Smooth muscle cell (in vitro differentiated cells): Measurements from ENCODE around the gene TMC8. TPM values are rescaled to one million over a fixed set of nuclear protein-coding genes. Genes with fewer than 3 reads are reported as not detected.
"Not testable (repeated sequence)": the region's sequence is repeated elsewhere in the genome, so short reads cannot be mapped to it uniquely, and the experiment has no call there.

Experiments
- DNase-seq: peaks from one replicate; lab custom pipeline; 2025; ENCODE audit not compliant: unreplicated experiment; lab: John Stamatoyannopoulos, UW
- H2AFZ ChIP-seq: fragments of 200-600 bp; sonication (generic); 2 replicates; pipeline ENCODE4 v1.6.0; 2016; ENCODE audit warnings: antibody characterized with exemption, low read depth, mild to moderate bottlenecking
- H3F3A ChIP-seq: fragments of 200-600 bp; sonication (generic); 2 replicates; pipeline ENCODE4 v1.6.0; 2017; ENCODE audit warnings: antibody characterized with exemption, low read depth
- H3K27ac ChIP-seq: fragments of 200-600 bp; sonication (generic); 2 replicates; pipeline ENCODE4 v1.5.1; 2016; ENCODE audit warnings: low read depth, mild to moderate bottlenecking
- H3K27me3 ChIP-seq: fragments of 200-600 bp; sonication (generic); 2 replicates; pipeline ENCODE4 v1.6.1; 2016; ENCODE audit warnings: low read depth, mild to moderate bottlenecking
- H3K36me3 ChIP-seq: fragments of 200-600 bp; sonication (generic); 2 replicates; pipeline ENCODE4 v1.5.1; 2016; ENCODE audit warnings: low read depth
- H3K4me1 ChIP-seq: fragments of 200-600 bp; sonication (generic); 2 replicates; pipeline ENCODE4 v1.5.1; 2016; ENCODE audit warnings: low read depth
- H3K4me2 ChIP-seq: fragments of 200-600 bp; sonication (generic); 2 replicates; pipeline ENCODE4 v1.6.0; 2016; ENCODE audit warnings: mild to moderate bottlenecking
- H3K4me3 ChIP-seq: fragments of 200-600 bp; sonication (generic); 2 replicates; pipeline ENCODE4 v1.5.1; 2016; ENCODE audit warnings: mild to moderate bottlenecking
- H3K79me2 ChIP-seq: fragments of 200-600 bp; sonication (generic); 2 replicates; pipeline ENCODE4 v1.6.0; 2016; ENCODE audit warnings: low read depth, mild to moderate bottlenecking
- H3K9ac ChIP-seq: fragments of 200-600 bp; sonication (generic); 2 replicates; pipeline ENCODE4 v1.6.0; 2016; ENCODE audit warnings: low read depth
- H3K9me3 ChIP-seq: fragments of 200-600 bp; sonication (generic); replicated peaks from 2 replicates; pipeline ENCODE4 v1.5.1; 2016; ENCODE audit warnings: low read depth
- H4K20me1 ChIP-seq: fragments of 200-600 bp; sonication (generic); 2 replicates; pipeline ENCODE4 v1.6.0; 2016; ENCODE audit warnings: low read depth
- CTCF ChIP-seq: fragments of 200-600 bp; sonication (generic); IDR thresholded peaks from 2 replicates; pipeline ENCODE4 v1.5.1; 2017; ENCODE audit warnings: borderline replicate concordance, mild to moderate bottlenecking, antibody characterized with exemption; ENCODE audit not compliant: insufficient read depth, poor library complexity, severe bottlenecking
- WGBS: methylation state at CpG from one replicate; pipeline ENCODE4 v1.1.7; 2016; ENCODE audit warnings: low lambda C conversion rate; 5-methylcytosine and 5-hydroxymethylcytosine counted together
- polyA plus RNA-seq: library from polyadenylated mRNA; unstranded; fragments of >200 nt; fragmentation: Nextera tagmentation; extraction: Ambion mirVana; gene quantifications from 2 replicates; pipeline ENCODE4 v1.2.1, GENCODE V29; 2016
- total RNA-seq: library from RNA; depleted of rRNA; stranded (reverse); fragments of >200 nt; gene quantifications from 2 replicates; pipeline ENCODE4 v1.2.3, GENCODE V29; 2014

Gene TMC8
- total and polyA plus RNA-seq, 2 experiments from 2014 or later: 0.27 to 0.38 TPM

DNA sequence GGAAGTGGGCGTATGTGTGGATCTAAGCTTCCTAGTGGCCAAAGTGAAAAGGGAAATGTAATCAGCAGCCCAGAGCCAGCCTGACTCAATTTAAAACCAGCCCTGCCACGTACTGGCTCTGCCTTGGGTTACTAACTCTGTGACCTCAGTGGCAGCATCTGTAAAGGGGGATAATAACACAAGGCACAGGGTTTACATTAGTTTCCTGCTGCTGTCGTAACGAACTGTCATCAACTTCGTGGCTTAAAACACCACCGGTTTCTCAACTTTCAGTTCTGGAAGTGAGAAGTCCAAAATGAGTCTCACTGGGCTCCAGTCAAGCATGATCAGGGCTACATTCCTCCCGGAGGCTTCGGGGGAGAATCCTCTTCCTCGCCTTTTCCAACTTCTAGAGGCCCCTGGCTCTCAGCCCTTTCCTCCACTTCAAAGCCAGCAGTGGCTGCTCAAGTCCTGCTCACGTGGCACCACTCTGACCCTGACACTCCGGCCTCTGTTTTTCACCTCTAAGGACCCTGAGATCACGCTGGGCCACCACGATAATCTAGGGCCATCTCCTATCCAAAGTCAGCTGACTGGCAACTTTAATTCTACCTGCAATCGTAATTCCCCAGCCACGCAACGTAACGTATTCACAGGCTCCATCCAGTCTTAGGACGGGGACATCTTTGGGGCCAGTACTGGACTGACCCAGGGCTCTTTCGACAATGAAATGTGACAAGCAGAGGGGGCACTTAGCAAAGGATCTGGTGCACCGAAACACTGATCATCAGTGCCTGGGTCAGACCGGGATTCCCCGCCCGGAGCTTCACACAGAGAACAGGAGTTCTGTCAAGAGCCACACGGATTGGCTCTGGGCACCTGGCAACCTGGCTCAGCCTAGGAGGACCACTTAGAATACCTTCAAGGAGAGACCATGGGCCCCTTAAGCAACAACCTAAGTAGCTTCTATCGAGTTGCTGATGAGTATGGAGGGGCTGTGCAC is 16.5 kb upstream of the TMC8 start:
- Histone ChIP-seq H3K4me1 (no peaks in the 10 kb centered on the region), H3K9ac (no peak overlapping the region), H3K79me2 (no peaks in the 10 kb centered on the region), H3K4me2 (no peak overlapping the region), H3K36me3 (no peaks in the 10 kb centered on the region), H3K27me3 (no peaks in the 10 kb centered on the region), H3K9me3 (no peaks in the 10 kb centered on the region), H3K4me3 (no peak overlapping the region), H3F3A (no peaks in the 10 kb centered on the region), H3K27ac (no peak overlapping the region), H4K20me1 (no peaks in the 10 kb centered on the region), H2AFZ (no peak overlapping the region)
- TF ChIP-seq CTCF: no peak
- WGBS: 94% methylated on average over 25 of the region's 25 CpGs
- no peak for DNase-seq

DNA sequence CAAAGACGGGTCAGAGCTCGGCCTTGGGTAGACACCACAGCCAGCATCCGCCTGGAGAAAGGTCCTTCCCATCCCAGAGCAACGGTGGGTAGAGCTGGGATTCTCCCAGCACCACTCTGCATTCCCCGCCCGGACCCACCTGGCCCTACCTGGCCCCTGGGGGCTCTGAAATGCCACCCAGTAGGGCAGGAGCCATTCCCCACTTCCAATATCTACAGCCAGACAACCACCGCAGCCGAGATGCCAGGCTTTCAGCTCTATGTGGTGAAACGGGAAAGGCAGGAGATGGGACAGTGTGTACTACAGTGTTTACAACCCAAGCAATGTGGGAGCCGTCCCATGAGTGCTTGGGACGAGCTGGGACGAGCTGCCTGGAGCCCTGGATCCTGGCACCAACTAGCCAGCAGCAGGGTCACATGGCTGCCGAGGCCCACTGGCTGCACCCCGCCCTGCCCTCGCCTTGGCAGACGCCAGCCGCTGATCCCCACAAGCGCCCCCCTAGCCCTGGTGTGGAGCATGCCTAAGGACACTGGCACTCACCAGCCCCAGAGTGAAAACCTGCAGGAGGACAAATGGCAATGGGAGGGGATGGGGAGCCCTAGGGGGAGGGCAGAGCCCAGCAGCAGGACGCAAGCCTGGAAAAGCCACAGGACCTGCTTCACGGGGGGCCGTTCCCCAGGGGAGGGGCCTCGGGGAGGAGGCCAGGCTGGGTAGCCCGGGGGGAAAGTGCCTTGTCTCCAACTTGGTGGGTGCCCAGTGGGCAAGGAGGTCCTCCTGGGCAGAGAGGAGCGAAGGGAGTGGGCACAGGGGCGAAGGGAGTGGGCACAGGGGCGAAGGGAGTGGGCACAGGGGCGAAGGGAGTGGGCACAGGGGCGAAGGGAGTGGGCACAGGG is 15.5 kb upstream of the TMC8 start:
- no peaks in the 10 kb centered on the region for H3K4me1 ChIP-seq
- H3F3A ChIP-seq: no peaks in the 10 kb centered on the region
- H3K9me3 ChIP-seq: no peaks in the 10 kb centered on the region
- DNase-seq: no peak
- no peaks in the 10 kb centered on the region for H3K79me2 ChIP-seq
- H3K9ac ChIP-seq: no peak overlapping the region
- TF ChIP-seq CTCF: no peak
- no peak overlapping the region for H3K27ac ChIP-seq
- no peaks in the 10 kb centered on the region for H3K27me3 ChIP-seq
- 96% methylated on average over 23 of the region's 28 CpGs for WGBS
- no peak overlapping the region for H3K4me2 ChIP-seq
- H3K4me3 ChIP-seq: no peak overlapping the region
- H2AFZ ChIP-seq: no peak overlapping the region
- H3K36me3 ChIP-seq: no peaks in the 10 kb centered on the region
- no peaks in the 10 kb centered on the region for H4K20me1 ChIP-seq

DNA sequence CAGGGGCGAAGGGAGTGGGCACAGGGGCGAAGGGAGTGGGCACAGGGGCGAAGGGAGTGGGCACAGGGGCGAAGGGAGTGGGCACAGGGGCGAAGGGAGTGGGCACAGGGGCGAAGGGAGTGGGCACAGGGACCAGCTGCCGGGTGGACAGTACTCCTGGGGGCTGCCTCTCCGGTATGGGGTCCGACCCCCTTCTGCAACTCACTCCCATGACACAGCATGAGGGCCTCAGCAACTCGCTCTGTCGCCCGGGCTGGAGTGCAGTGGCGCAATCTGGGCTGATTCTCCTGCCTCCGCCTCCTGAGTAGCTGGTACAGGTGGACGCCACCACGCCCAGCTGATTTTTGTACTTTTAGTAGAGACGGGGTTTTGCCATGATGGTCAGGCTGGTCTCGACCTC is 14.8 kb upstream of the TMC8 start:
- 97% methylated on average over 14 of the region's 18 CpGs for WGBS
- not testable (repeated sequence) for H3K27ac ChIP-seq, H3F3A ChIP-seq, H3K9ac ChIP-seq, H3K9me3 ChIP-seq, H2AFZ ChIP-seq, H3K36me3 ChIP-seq, DNase-seq, H3K79me2 ChIP-seq, H3K27me3 ChIP-seq, H3K4me2 ChIP-seq, H3K4me3 ChIP-seq, H3K4me1 ChIP-seq, H4K20me1 ChIP-seq

- TF ChIP-seq CTCF: no peak
Observed at GRCh38 chr17:78116411-78116810, 14.2 kb upstream of the TMC8 start.

More at GRCh38 chr17:78116411-78116810, 14.2 kb upstream of the TMC8 start:
- no peak overlapping the region for H3K9ac ChIP-seq
- H4K20me1 ChIP-seq: no peaks in the 10 kb centered on the region
- no peaks in the 10 kb centered on the region for H3K36me3 ChIP-seq
- 97% methylated on average over 9 of the region's 9 CpGs for WGBS
- no peak overlapping the region for H3K27ac ChIP-seq
- no peaks in the 10 kb centered on the region for H3F3A ChIP-seq
- H3K4me3 ChIP-seq: no peak overlapping the region
- no peaks in the 10 kb centered on the region for H3K4me1 ChIP-seq
- H3K27me3 ChIP-seq: no peaks in the 10 kb centered on the region
- H2AFZ ChIP-seq: no peak overlapping the region
- H3K9me3 ChIP-seq: no peaks in the 10 kb centered on the region
- H3K79me2 ChIP-seq: no peaks in the 10 kb centered on the region
- no peak overlapping the region for H3K4me2 ChIP-seq
- DNase-seq: no peak
